Right lobe of liver (tissue), 6 donors: ENCODE measurements around the gene C18orf54. TPM values are rescaled to one million over a fixed set of nuclear protein-coding genes. Genes with fewer than 3 reads are reported as not detected.

Source experiments
- ATAC-seq, 4 donors: fragments of 200-7000 bp; cut with Tn5 transposase; one replicate each; pipeline ENCODE4 v1.9.1; 2020; ENCODE audit warnings: mild to moderate bottlenecking in 4 of 4, moderate library complexity in 4 of 4
- DNase-seq, 3 donors: peaks; one replicate each; pipeline ENCODE4 v3.0.0-alpha.2; 2020
- H3K27ac ChIP-seq, 3 donors: fragments of 200-600 bp; one replicate each; pipeline ENCODE4 v1.8.0; 2022
- H3K27me3 ChIP-seq, 2 donors: fragments of 200-600 bp; one replicate each; pipeline ENCODE4 v1.8.0; 2022
- H3K36me3 ChIP-seq, 4 donors: fragments of 200-600 bp; sonication (generic) in 1 of 4; one replicate each; pipeline versions ENCODE4 v1.5.1 to v1.8.0; 2017 to 2022; ENCODE audit warnings: control low read depth in 1 of 4
- H3K4me1 ChIP-seq, 4 donors: fragments of 200-600 bp; sonication (generic) in 1 of 4; one replicate each; pipeline versions ENCODE4 v1.5.1 to v1.8.0; 2017 to 2022; ENCODE audit warnings: control low read depth in 1 of 4
- H3K4me3 ChIP-seq, 3 donors: fragments of 200-600 bp; one replicate each; pipeline ENCODE4 v1.8.0; 2022
- H3K9me3 ChIP-seq, 4 donors: fragments of 200-600 bp; sonication (generic) in 1 of 4; one replicate each; pipeline versions ENCODE4 v1.5.1 to v1.8.0; 2017 to 2022; ENCODE audit warnings: control low read depth in 1 of 4
- POLR2A ChIP-seq: fragments of 450-650 bp; IDR thresholded peaks from one replicate; pipeline ENCODE4 v1.6.1; 2017; ENCODE audit warnings: antibody characterized with exemption, mild to moderate bottlenecking
- WGBS: methylation state at CpG from one replicate; pipeline ENCODE4 v1.1.6; 2018; ENCODE audit warnings: low coverage, low lambda C conversion rate; ENCODE audit not compliant: insufficient coverage; ENCODE audit errors: missing lambda C conversion rate; 5-methylcytosine and 5-hydroxymethylcytosine counted together
- intact Hi-C, 2 donors: fragments of 100-400 bp; cut with DNase I; formaldehyde crosslinking; loops; one replicate each; pipeline versions ENCODE4 v1.11.2 to v1.14.1; 2022
- total RNA-seq, 6 experiments: library from RNA; depleted of rRNA in 2 of 6; stranded (reverse); fragments of >200 nt in 2 of 6; fragmentation: NEBNext Ultra II Directional in 3 of 6; extraction: Animal tissue kit (Norgen Biotek cat#: 25700) in 3 of 6; gene quantifications; one replicate each; pipeline versions ENCODE4 v1.1.0 to v1.2.4, GENCODE V29; 2016 to 2023
- TF ChIP-seq, protein P1 (sequence below), 4 donors: fragments of 200-600 bp in 3 of 4; fragments of 450-650 bp in 1 of 4; IDR thresholded peaks; one replicate each; pipeline versions ENCODE4 v1.5.1 to v1.8.0; 2016 to 2022; ENCODE audit warnings: antibody characterized with exemption in 4 of 4, mild to moderate bottlenecking in 2 of 4
- donor health status: DM: no; HTN: yes; CAD: no.
- donor health status: DM: no; HTN: no; CAD: no.
- donor health status: DM: no; HTN: no; CAD: no.
- donor health status: DM: no; HTN: yes; CAD: no.
- donor health status: DM: no; HTN: yes; CAD: no.

The C18orf54 gene
- total RNA-seq, 6 experiments from 2014 or later, result 0.12 to 0.55 (median 0.33) TPM

DNA sequence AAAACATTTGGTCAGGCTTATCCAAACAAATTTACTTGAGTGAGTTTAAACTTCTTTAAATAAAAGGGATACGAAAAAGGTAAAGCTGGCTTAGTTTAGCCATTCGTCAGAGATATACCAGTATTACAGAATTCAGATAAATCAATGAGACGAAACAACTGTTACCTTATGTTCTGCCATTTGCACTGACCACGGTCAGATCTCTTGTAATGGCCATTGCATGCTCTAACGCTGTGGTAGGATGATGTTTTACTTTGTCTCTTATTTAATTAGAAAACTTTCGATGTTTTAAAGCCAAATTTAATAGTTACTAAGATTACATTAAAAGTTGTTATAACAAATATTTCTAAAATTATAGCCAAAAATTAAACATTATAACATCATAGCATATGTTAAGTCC, 1.5 kb downstream of the C18orf54 start:
- WGBS, result 48% methylated on average over 6 of the region's 6 CpGs
- DNase-seq (no peak), ATAC-seq (no peak)
- intact Hi-C loops, result no loop called here
- Histone ChIP-seq H3K4me1 (peaks cover 0 to 9% (median 0%) of the 10 kb centered on the region in 4 donors), H3K4me3 (no peak overlapping the region), H3K9me3 (no peaks in the 10 kb centered on the region), H3K27me3 (no peaks in the 10 kb centered on the region), H3K36me3 (no peaks in the 10 kb centered on the region), H3K27ac (no peak overlapping the region)
- no peak for TF ChIP-seq POLR2A
- TF ChIP-seq, protein P1, sequence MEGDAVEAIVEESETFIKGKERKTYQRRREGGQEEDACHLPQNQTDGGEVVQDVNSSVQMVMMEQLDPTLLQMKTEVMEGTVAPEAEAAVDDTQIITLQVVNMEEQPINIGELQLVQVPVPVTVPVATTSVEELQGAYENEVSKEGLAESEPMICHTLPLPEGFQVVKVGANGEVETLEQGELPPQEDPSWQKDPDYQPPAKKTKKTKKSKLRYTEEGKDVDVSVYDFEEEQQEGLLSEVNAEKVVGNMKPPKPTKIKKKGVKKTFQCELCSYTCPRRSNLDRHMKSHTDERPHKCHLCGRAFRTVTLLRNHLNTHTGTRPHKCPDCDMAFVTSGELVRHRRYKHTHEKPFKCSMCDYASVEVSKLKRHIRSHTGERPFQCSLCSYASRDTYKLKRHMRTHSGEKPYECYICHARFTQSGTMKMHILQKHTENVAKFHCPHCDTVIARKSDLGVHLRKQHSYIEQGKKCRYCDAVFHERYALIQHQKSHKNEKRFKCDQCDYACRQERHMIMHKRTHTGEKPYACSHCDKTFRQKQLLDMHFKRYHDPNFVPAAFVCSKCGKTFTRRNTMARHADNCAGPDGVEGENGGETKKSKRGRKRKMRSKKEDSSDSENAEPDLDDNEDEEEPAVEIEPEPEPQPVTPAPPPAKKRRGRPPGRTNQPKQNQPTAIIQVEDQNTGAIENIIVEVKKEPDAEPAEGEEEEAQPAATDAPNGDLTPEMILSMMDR (IDR thresholded peaks at IDR 0.05), result no peak

DNA sequence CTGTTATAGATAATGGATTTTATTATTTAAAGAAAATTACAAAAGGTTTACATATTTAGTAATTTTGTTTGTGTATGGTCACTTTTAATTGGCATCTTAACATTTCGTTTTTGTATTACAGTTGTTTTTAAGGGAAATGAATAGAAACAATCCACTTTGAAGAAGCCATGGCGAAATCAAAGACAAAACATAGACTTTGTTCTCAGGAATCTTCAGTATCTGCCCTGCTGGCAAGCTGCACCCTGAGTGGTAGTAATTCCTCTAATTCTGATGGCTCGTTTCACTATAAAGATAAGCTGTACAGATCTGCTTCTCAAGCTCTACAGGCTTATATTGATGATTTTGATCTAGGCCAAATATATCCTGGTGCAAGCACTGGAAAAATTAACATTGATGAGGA, 2.7 kb downstream of the C18orf54 start:
- H3K4me3 ChIP-seq, result no peak overlapping the region
- no peaks in the 10 kb centered on the region for H3K27me3 ChIP-seq
- H3K36me3 ChIP-seq, result no peaks in the 10 kb centered on the region
- peaks cover 0 to 9% (median 0%) of the 10 kb centered on the region in 4 donors for H3K4me1 ChIP-seq
- intact Hi-C loops, result no loop called here
- TF ChIP-seq POLR2A, result no peak
- TF ChIP-seq, protein P1 (IDR thresholded peaks at IDR 0.05), result no peak
- WGBS, result 53% methylated on average over 3 of the region's 3 CpGs
- DNase-seq, result no peak
- no peak overlapping the region for H3K27ac ChIP-seq
- ATAC-seq, result no peak
- no peaks in the 10 kb centered on the region for H3K9me3 ChIP-seq

DNA sequence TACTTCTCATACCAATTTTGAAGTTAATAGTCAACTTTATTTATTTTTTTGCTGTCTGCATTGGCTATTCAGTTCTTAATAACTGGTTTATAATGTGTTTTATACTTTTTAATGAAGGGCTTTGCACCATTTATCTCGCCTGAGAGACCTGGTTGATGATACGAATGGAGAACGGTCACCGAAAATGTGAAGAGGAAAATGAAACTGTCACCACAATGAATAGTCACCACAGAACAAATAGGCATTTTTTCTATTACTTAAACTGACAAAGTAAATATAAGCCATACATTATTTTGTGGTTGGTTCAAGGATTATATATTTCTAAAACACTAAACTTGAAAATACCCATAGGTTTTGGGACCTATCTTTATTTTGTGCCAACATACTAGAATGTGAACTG, 20.4 kb downstream of the C18orf54 start:
- Histone ChIP-seq H3K9me3 (no peaks in the 10 kb centered on the region), H3K4me3 (no peak overlapping the region), H3K36me3 (no peaks in the 10 kb centered on the region), H3K4me1 (no peaks in the 10 kb centered on the region), H3K27me3 (no peaks in the 10 kb centered on the region), H3K27ac (no peak overlapping the region)
- TF ChIP-seq POLR2A, result no peak
- TF ChIP-seq, protein P1 (IDR thresholded peaks at IDR 0.05), result no peak
- 86% methylated on average over 4 of the region's 4 CpGs for WGBS
- intact Hi-C loops, result no loop called here
- ATAC-seq (no peak), DNase-seq (no peak)

DNA sequence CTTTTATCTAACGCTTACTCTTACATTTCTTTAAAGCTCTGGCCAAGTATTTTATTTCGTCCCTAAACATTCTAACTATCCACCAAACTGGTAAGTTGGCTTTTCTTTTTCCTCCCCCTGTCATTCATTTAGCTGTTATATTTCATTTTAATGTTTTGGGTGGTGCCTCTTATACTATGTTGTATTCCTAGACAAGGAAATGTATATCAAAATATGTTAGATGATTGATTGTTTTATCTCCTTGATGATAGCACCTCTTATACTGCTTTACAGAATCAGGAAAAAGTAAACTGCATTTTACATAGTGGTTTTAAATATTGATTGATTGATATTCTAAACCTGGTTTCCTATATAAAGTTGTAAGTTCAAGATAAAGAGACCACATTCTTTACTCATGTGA, 23.9 kb downstream of the C18orf54 start:
- Histone ChIP-seq H3K4me3 (no peak overlapping the region), H3K4me1 (no peaks in the 10 kb centered on the region), H3K27me3 (no peaks in the 10 kb centered on the region), H3K9me3 (no peaks in the 10 kb centered on the region), H3K36me3 (no peaks in the 10 kb centered on the region), H3K27ac (no peak overlapping the region)
- WGBS, result 61% methylated on average over 2 of the region's 2 CpGs
- TF ChIP-seq POLR2A, result no peak
- TF ChIP-seq, protein P1 (IDR thresholded peaks at IDR 0.05), result no peak
- intact Hi-C loops, result no loop called here
- DNase-seq (no peak), ATAC-seq (no peak)

DNA sequence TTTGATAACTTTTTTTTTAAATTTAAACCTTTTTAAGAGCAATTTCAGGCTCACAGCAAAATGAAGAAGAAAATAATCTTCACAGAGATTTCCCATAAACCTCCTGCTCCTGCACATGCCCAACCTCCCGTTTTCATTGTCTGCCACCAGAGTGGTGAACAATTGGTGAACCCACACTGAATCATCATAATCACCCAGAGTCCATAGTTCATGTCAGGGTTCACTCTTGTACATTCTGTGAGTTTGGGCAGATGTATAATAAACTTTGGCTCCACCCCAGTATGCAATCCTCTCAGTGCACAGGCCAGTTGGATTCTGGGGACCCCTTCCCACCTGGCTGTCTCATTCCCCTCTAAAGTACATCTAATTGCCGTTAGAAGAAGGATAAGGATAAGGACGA, 24.4 kb downstream of the C18orf54 start:
- intact Hi-C loops, result no loop called here
- WGBS, result 78% methylated on average over 3 of the region's 3 CpGs
- Histone ChIP-seq H3K4me1 (no peaks in the 10 kb centered on the region), H3K9me3 (no peaks in the 10 kb centered on the region), H3K27ac (no peak overlapping the region), H3K27me3 (no peaks in the 10 kb centered on the region), H3K36me3 (no peaks in the 10 kb centered on the region), H3K4me3 (no peak overlapping the region)
- TF ChIP-seq, protein P1 (IDR thresholded peaks at IDR 0.05), result no peak
- no peak for TF ChIP-seq POLR2A
- DNase-seq (no peak), ATAC-seq (no peak)
